ENCODE data around the gene CDS2.

- TF ChIP-seq CTCF (IDR thresholded peaks at IDR 0.05) (no peak), POLR2A (IDR thresholded peaks at IDR 0.05) (no peak), POLR2AphosphoS5 (IDR thresholded peaks at IDR 0.05) (no peak), EP300 (IDR thresholded peaks at IDR 0.05) (no peak)
Observed at GRCh38 chr20:5141615-5142014, 14.8 kb downstream of the CDS2 start.

Data from sigmoid colon (tissue), 4 donors.